HEK293T (cell line): Measurements from ENCODE around the gene MATN1.

Experiments
- CTCF ChIA-PET: fragments of 350-600 bp; formaldehyde crosslinking; extraction: SDS; loops from one replicate; lab custom pipeline; 2021; ENCODE audit warnings: antibody characterized with exemption, inconsistent platforms; lab: Yijun Ruan, JAX
- POLR2A ChIA-PET: fragments of 350-600 bp; formaldehyde crosslinking; extraction: SDS; loops from one replicate; lab custom pipeline; 2020; ENCODE audit warnings: antibody characterized with exemption, inconsistent platforms; lab: Yijun Ruan, JAX
- DNase-seq: peaks from one replicate; pipeline ENCODE4 v3.0.0; 2012; ENCODE audit warnings: mixed read lengths; ENCODE audit errors: extremely low spot score
- ARNT ChIP-seq: fragments of 450-650 bp; IDR thresholded peaks from 2 replicates; pipeline ENCODE4 v1.6.1; 2017; ENCODE audit warnings: mild to moderate bottlenecking
- BHLHE40 ChIP-seq: fragments of 450-650 bp; IDR thresholded peaks from 2 replicates; pipeline ENCODE4 v1.6.1; 2016; ENCODE audit warnings: mild to moderate bottlenecking, moderate library complexity, borderline replicate concordance
- CTBP1 ChIP-seq: fragments of 450-650 bp; IDR thresholded peaks from 2 replicates; pipeline ENCODE4 v1.6.1; 2016; ENCODE audit warnings: borderline replicate concordance
- ELF4 ChIP-seq: fragments of 450-650 bp; IDR thresholded peaks from 2 replicates; pipeline ENCODE4 v1.6.1; 2017; ENCODE audit warnings: antibody characterized with exemption
- FOXA1 ChIP-seq: fragments of 450-650 bp; IDR thresholded peaks from 2 replicates; pipeline ENCODE4 v1.6.1; 2016; ENCODE audit warnings: mild to moderate bottlenecking
- FOXK2 ChIP-seq: fragments of 450-650 bp; IDR thresholded peaks from 2 replicates; pipeline ENCODE4 v1.6.1; 2016; ENCODE audit warnings: mild to moderate bottlenecking
- FOXM1 ChIP-seq: fragments of 450-650 bp; IDR thresholded peaks from 2 replicates; pipeline ENCODE4 v1.6.1; 2017; ENCODE audit warnings: mild to moderate bottlenecking, borderline replicate concordance
- HDGF ChIP-seq: fragments of 450-650 bp; IDR thresholded peaks from 2 replicates; pipeline ENCODE4 v1.6.1; 2017; ENCODE audit warnings: antibody characterized with exemption, borderline replicate concordance
- L3MBTL2 ChIP-seq: fragments of 450-650 bp; conservative IDR thresholded peaks from 2 replicates; pipeline ENCODE4 v1.6.1; 2016; ENCODE audit warnings: mild to moderate bottlenecking
- LEF1 ChIP-seq: fragments of 450-650 bp; IDR thresholded peaks from 2 replicates; pipeline ENCODE4 v1.6.1; 2017; ENCODE audit warnings: mild to moderate bottlenecking, borderline replicate concordance
- NFRKB ChIP-seq: fragments of 450-650 bp; IDR thresholded peaks from 2 replicates; pipeline ENCODE4 v1.6.1; 2016; ENCODE audit warnings: mild to moderate bottlenecking, moderate library complexity
- PKNOX1 ChIP-seq: fragments of 450-650 bp; IDR thresholded peaks from 2 replicates; pipeline ENCODE4 v1.6.1; 2016
- SP1 ChIP-seq: fragments of 450-650 bp; IDR thresholded peaks from 2 replicates; pipeline ENCODE4 v1.6.1; 2017
- SUZ12 ChIP-seq: fragments of 450-650 bp; IDR thresholded peaks from 2 replicates; pipeline ENCODE4 v1.6.1; 2016; ENCODE audit warnings: mild to moderate bottlenecking
- TARDBP ChIP-seq: fragments of 450-650 bp; IDR thresholded peaks from 2 replicates; pipeline ENCODE4 v1.6.1; 2016
- ZNF384 ChIP-seq: fragments of 450-650 bp; IDR thresholded peaks from 2 replicates; pipeline ENCODE4 v1.6.1; 2016

MATN1 gene

GRCh38 chr1:30715216-30715615 lies 8.2 kb downstream of the MATN1 start:
- ChIA-PET POLR2A (no interaction called here), CTCF (no interaction called here)
- no peak for DNase-seq
- TF ChIP-seq L3MBTL2 (no peak), LEF1 (no peak)

GRCh38 chr1:30714536-30715090 lies 8.8 kb downstream of the MATN1 start:
- CTCF ChIA-PET: no interaction called here
- POLR2A ChIA-PET: no interaction called here
- DNase-seq: no peak
- TF ChIP-seq HDGF (no peak), CTBP1 (no peak), SP1 (no peak), ZNF384 (no peak), LEF1 (no peak), FOXK2 (no peak), BHLHE40 (no peak), TARDBP (no peak), FOXM1 (no peak), ARNT (no peak), L3MBTL2 (no peak), NFRKB (no peak), PKNOX1 (no peak), ELF4 (no peak), FOXA1 (no peak), SUZ12 (no peak)

- TF ChIP-seq BHLHE40: no peak
- no peak for TF ChIP-seq SUZ12
- no peak for TF ChIP-seq SP1
- no peak for TF ChIP-seq NFRKB
- no peak for TF ChIP-seq CTBP1
- no peak for TF ChIP-seq ZNF384
- TF ChIP-seq ELF4: no peak
- no peak for TF ChIP-seq HDGF
- TF ChIP-seq FOXM1: no peak
- TF ChIP-seq LEF1: no peak
- TF ChIP-seq PKNOX1: no peak
- TF ChIP-seq ARNT: no peak
- TF ChIP-seq FOXA1: no peak
- TF ChIP-seq TARDBP: no peak
- no peak for TF ChIP-seq FOXK2
- TF ChIP-seq L3MBTL2: no peak
- POLR2A ChIA-PET: no interaction called here
- CTCF ChIA-PET: no interaction called here
- DNase-seq: no peak
These were observed 9.4 kb downstream of the MATN1 start for GRCh38 chr1:30714025-30714424.

- TF ChIP-seq SP1 (no peak), PKNOX1 (no peak), LEF1 (no peak), FOXA1 (no peak)
- no peak for DNase-seq
- ChIA-PET POLR2A (no interaction called here), CTCF (no interaction called here)
These were observed 10.1 kb downstream of the MATN1 start for GRCh38 chr1:30713311-30713710.

GRCh38 chr1:30712583-30712982 lies 10.8 kb downstream of the MATN1 start:
- no peak for DNase-seq
- CTCF ChIA-PET: no interaction called here
- POLR2A ChIA-PET: no interaction called here
- no peak for TF ChIP-seq FOXA1
- TF ChIP-seq SUZ12: no peak

GRCh38 chr1:30710407-30710806 lies 13.0 kb downstream of the MATN1 start:
- no peak for TF ChIP-seq PKNOX1
- no peak for TF ChIP-seq HDGF
- TF ChIP-seq FOXK2: no peak
- no peak for TF ChIP-seq SUZ12
- no peak for TF ChIP-seq FOXM1
- TF ChIP-seq L3MBTL2: no peak
- TF ChIP-seq ELF4: no peak
- ChIA-PET CTCF (no interaction called here), POLR2A (no interaction called here)

GRCh38 chr1:30708361-30708728 lies 15.0 kb downstream of the MATN1 start:
- POLR2A ChIA-PET: no interaction called here
- DNase-seq: no peak
- TF ChIP-seq TARDBP (no peak), SP1 (no peak), LEF1 (no peak), PKNOX1 (no peak), FOXM1 (no peak), CTBP1 (no peak), ZNF384 (no peak), ELF4 (no peak), L3MBTL2 (no peak), ARNT (no peak), BHLHE40 (no peak), HDGF (no peak), FOXK2 (no peak)
- CTCF ChIA-PET: interaction anchor here (1.3 kb wide), 1 partner anchor 328 kb away, joined by 6 read pairs; no protein-coding TSS in a partner anchor

More at GRCh38 chr1:30710407-30710806, 13.0 kb downstream of the MATN1 start:
- DNase-seq: no peak
